Measurements from ENCODE around the gene GLG1. TPM values are rescaled to one million over a fixed set of nuclear protein-coding genes. Genes with fewer than 3 reads are reported as not detected.

The GLG1 gene
- total RNA-seq, 1 experiment from 2014 or later, result 135 TPM

DNA sequence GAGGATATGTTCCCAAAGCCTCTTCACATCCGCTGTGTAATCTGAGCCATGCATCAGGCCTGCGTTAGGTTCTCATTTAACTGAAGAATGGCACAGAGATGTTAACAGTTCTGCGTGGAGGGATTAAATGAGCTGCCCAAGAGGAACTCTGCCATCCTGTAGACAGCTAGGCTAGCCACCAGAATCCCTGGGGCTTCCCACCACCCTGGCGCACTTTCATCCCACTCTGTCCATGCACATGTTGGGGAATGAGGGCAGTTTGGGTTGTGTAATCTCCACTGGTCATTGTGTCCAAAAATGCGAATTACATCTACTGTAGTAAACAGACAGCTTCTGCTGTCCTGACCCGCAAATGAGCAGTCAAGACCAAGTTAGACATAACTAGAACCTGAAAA is 1.0 kb upstream of the GLG1 start:
- Mint-ChIP-seq H3K27ac (peak overlapping the region; percentile 90 to 96 (median 94); a peak in 5 of 7 replicates), H3K36me3 (ENCODE audit: insufficient read depth in 1 of 3, low read depth in 3 of 3) (peaks cover 0 to 4% (median 2%) of the 10 kb centered on the region in 3 experiments; a peak in 4 of 7 replicates), H3K4me3 (peak overlapping the region; percentile 97 to 98), H3K4me1 (peaks cover 32 to 37% of the 10 kb centered on the region in 2 experiments), H3K27me3 (ENCODE audit: low read depth) (no peaks in the 10 kb centered on the region), H3K9me3 (no peaks in the 10 kb centered on the region)
- Histone ChIP-seq H2BK20ac (ENCODE audit: low read depth, low read length, poor library complexity, severe bottlenecking) (no peak overlapping the region), H4K91ac (ENCODE audit: insufficient read length, low read depth, low read length) (no peak overlapping the region), H4K20me1 (ENCODE audit: control insufficient read depth, insufficient read depth, insufficient read length) (no peaks in the 10 kb centered on the region), H3K79me2 (ENCODE audit: insufficient read depth, low read length) (peaks cover 19% of the 10 kb centered on the region; the same call in 1 of the 2 replicates), H3K56ac (ENCODE audit: insufficient read length, low read depth, low read length) (no peak overlapping the region), H3K18ac (ENCODE audit: insufficient read length, low read depth, low read length) (peak overlapping the region; percentile 47), H4K8ac (replicated peaks; ENCODE audit: insufficient read length, low read depth, low read length) (no peak overlapping the region), H3K14ac (ENCODE audit: insufficient read depth, low read length) (no peak overlapping the region), H2BK12ac (ENCODE audit: insufficient read length, low read depth, low read length) (no peak overlapping the region), H3K23ac (ENCODE audit: insufficient read length, low read depth, low read length) (no peak overlapping the region), H2AK5ac (ENCODE audit: insufficient read length, low read length) (no peak overlapping the region), H4K5ac (ENCODE audit: insufficient read length, low read depth, low read length) (no peak overlapping the region), H2AFZ (ENCODE audit: low read length) (no peak overlapping the region), H3K23me2 (ENCODE audit: insufficient read length, low read depth, low read length, poor library complexity, severe bottlenecking) (peaks cover 8% of the 10 kb centered on the region), H3K79me1 (ENCODE audit: insufficient read depth, low read depth, low read length, poor library complexity, severe bottlenecking) (no peaks in the 10 kb centered on the region), H3K4ac (ENCODE audit: low read depth, low read length) (no peak overlapping the region), H3K9me3 (ENCODE audit: control insufficient read depth, low read depth, low read length) (no peaks in the 10 kb centered on the region), H3K4me2 (ENCODE audit: insufficient read depth, insufficient read length, low read length) (peak overlapping the region; percentile 69), H2BK5ac (ENCODE audit: insufficient read length, low read length) (peak overlapping the region; percentile 25), H3K9ac (ENCODE audit: extremely low read depth, insufficient read length, low read length) (no peak overlapping the region), H2BK15ac (ENCODE audit: low read depth, low read length) (no peak overlapping the region), H3T11ph (ENCODE audit: low read length) (no peak overlapping the region), H2BK120ac (ENCODE audit: low read depth, low read length, poor library complexity, severe bottlenecking) (no peak overlapping the region), H3K27ac (ENCODE audit: insufficient read length, low read depth, low read length) (peak overlapping the region; percentile 5), H3K27me3 (ENCODE audit: insufficient read depth, low read length) (no peaks in the 10 kb centered on the region), H3K4me1 (ENCODE audit: insufficient read depth, low read length) (peaks cover 4% of the 10 kb centered on the region; the same call in 1 of the 2 replicates)
- TF ChIP-seq, protein P1, sequence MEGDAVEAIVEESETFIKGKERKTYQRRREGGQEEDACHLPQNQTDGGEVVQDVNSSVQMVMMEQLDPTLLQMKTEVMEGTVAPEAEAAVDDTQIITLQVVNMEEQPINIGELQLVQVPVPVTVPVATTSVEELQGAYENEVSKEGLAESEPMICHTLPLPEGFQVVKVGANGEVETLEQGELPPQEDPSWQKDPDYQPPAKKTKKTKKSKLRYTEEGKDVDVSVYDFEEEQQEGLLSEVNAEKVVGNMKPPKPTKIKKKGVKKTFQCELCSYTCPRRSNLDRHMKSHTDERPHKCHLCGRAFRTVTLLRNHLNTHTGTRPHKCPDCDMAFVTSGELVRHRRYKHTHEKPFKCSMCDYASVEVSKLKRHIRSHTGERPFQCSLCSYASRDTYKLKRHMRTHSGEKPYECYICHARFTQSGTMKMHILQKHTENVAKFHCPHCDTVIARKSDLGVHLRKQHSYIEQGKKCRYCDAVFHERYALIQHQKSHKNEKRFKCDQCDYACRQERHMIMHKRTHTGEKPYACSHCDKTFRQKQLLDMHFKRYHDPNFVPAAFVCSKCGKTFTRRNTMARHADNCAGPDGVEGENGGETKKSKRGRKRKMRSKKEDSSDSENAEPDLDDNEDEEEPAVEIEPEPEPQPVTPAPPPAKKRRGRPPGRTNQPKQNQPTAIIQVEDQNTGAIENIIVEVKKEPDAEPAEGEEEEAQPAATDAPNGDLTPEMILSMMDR (conservative IDR thresholded peaks at IDR 0.05), result no peak
- no CpG with 5 or more reads among the region's 6 CpGs for WGBS (ENCODE audit: extremely low coverage, insufficient read length, low lambda C conversion rate)
- peak; percentile 63 for DNase-seq

Measured in H9 (cell line).